Brain microvascular endothelial cell (primary cell): ENCODE results near the gene PNPLA4.

Source experiments
- DNase-seq: peaks from one replicate; pipeline ENCODE4 v3.0.0-alpha.2; 2020
- H3K27ac ChIP-seq: fragments of 250-450 bp; sonication (Bioruptor Pico); 2 replicates; pipeline ENCODE4 v1.5.1; 2020; ENCODE audit warnings: mild to moderate bottlenecking, moderate library complexity
- H3K27me3 ChIP-seq: fragments of 250-450 bp; sonication (Bioruptor Pico); replicated peaks from 2 replicates; pipeline ENCODE4 v1.5.1; 2020; ENCODE audit warnings: mild to moderate bottlenecking
- H3K36me3 ChIP-seq: fragments of 250-450 bp; sonication (Bioruptor Pico); replicated peaks from 2 replicates; pipeline ENCODE4 v1.5.1; 2020; ENCODE audit warnings: mild to moderate bottlenecking
- H3K4me3 ChIP-seq: 2 replicates; pipeline ENCODE4 v1.5.1; 2011; ENCODE audit warnings: low read depth, mild to moderate bottlenecking, control low read depth, low read length, moderate library complexity
- in situ Hi-C: cut with HindIII; loops from 2 replicates; pipeline ENCODE4 v1.10.0; 2017; ENCODE audit warnings: low sequenced_read_pairs, low pct_ligation_motif_present
- TF ChIP-seq, protein P1 (sequence below): IDR thresholded peaks from 2 replicates; pipeline ENCODE4 v1.5.1; 2011; ENCODE audit warnings: low read depth, mild to moderate bottlenecking, moderate library complexity, low read length, control low read depth, inconsistent platforms; ENCODE audit errors: missing control alignments

Gene PNPLA4, protein sequence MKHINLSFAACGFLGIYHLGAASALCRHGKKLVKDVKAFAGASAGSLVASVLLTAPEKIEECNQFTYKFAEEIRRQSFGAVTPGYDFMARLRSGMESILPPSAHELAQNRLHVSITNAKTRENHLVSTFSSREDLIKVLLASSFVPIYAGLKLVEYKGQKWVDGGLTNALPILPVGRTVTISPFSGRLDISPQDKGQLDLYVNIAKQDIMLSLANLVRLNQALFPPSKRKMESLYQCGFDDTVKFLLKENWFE

DNA sequence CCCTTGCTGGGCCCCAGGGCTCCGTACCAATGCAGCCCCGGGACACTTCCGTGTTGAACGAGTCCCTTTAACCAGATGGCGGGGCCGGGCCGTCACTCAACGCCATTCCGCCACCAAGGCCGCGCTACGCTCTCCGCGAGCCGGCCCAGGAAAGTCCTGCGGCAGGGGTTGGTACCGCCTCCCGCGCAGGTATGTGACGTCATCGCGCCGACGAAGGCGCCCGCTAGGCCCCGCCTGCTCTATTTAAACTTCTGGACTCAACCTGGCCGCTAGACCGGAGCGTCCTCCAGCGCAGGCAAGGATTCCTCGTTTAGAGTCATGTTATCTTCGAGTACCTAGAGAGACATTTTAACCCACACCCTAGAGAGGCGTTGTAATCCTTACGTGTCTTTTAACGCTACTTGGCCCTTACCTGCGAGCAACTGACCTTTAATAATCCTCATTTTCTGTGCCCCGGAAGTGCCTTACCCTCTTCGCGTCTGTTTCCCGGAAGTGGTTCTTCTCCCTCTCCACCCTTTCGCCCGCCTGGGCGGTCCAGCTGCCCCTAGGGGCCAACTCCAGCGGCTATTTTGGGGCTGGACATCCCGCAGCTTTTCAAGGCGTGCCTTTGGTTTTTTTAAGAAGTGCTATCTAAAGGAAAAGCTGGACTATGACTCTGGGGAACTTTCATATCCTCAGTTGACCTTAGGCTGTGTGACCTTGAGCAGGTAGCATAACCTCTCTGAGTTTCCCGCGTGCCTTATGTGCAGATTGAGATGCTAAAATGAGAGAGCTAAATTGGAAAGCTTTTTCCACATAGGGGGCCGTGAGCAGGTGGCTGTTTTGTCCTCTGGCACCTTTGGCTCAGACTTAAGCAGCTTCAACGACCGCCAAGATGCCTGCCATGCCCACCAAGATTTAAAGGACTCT is at the start of gene PNPLA4:
Gene PNPLA4, minus strand, starts transcription at position 155 of the 909 bp plus-strand sequence. CDS start 1,294 bp downstream, outside the sequence.
- H3K4me3 ChIP-seq, result peak within 1 kb of the TSS; percentile 68
- in situ Hi-C loops, result no loop called here
- peak within 1 kb of the TSS; percentile 40 for H3K27ac ChIP-seq
- TF ChIP-seq, protein P1, sequence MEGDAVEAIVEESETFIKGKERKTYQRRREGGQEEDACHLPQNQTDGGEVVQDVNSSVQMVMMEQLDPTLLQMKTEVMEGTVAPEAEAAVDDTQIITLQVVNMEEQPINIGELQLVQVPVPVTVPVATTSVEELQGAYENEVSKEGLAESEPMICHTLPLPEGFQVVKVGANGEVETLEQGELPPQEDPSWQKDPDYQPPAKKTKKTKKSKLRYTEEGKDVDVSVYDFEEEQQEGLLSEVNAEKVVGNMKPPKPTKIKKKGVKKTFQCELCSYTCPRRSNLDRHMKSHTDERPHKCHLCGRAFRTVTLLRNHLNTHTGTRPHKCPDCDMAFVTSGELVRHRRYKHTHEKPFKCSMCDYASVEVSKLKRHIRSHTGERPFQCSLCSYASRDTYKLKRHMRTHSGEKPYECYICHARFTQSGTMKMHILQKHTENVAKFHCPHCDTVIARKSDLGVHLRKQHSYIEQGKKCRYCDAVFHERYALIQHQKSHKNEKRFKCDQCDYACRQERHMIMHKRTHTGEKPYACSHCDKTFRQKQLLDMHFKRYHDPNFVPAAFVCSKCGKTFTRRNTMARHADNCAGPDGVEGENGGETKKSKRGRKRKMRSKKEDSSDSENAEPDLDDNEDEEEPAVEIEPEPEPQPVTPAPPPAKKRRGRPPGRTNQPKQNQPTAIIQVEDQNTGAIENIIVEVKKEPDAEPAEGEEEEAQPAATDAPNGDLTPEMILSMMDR, result peak; percentile 57
- no peaks in the 10 kb centered on the region for H3K27me3 ChIP-seq
- no peaks in the 10 kb centered on the region for H3K36me3 ChIP-seq
- peak; percentile 64 for DNase-seq

DNA sequence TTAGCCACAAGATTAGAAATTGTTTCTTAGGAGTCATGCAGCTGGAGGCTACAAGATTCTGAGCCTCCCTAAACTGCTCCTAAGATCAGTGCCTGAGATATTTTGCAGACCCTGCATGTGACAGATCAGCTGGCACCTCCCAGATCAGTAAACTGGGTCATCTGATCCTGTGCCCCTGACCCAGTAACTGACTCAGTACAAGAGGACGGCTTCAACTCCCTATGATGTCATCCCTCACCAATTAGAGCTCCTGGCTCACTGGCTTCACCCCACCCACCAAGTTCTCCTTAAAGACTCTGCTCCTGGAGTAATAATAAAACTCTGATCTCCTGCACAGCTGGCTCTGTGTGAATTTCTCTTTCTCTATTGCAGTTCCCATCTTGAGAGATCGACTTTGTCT is 45.4 kb upstream of the PNPLA4 start:
- H3K27me3 ChIP-seq, result no peaks in the 10 kb centered on the region
- no peak overlapping the region for H3K27ac ChIP-seq
- no peaks in the 10 kb centered on the region for H3K36me3 ChIP-seq
- TF ChIP-seq, protein P1, result no peak
- in situ Hi-C loops, result no loop called here
- DNase-seq, result no peak
- H3K4me3 ChIP-seq, result no peak overlapping the region

- no peak overlapping the region for H3K27ac ChIP-seq
- no peaks in the 10 kb centered on the region for H3K27me3 ChIP-seq
- DNase-seq, result no peak
- H3K36me3 ChIP-seq, result no peaks in the 10 kb centered on the region
- TF ChIP-seq, protein P1, result no peak
- H3K4me3 ChIP-seq, result no peak overlapping the region
- in situ Hi-C loops, result no loop called here
Observed at GRCh38 chrX:7970428-7970827, 43.2 kb upstream of the PNPLA4 start.

- in situ Hi-C loops, result no loop called here
- H3K27ac ChIP-seq, result no peak overlapping the region
- no peaks in the 10 kb centered on the region for H3K27me3 ChIP-seq
- TF ChIP-seq, protein P1, result no peak
- H3K4me3 ChIP-seq, result no peak overlapping the region
- no peaks in the 10 kb centered on the region for H3K36me3 ChIP-seq
- DNase-seq, result no peak
Observed at GRCh38 chrX:7965436-7965835, 38.2 kb upstream of the PNPLA4 start.

DNA sequence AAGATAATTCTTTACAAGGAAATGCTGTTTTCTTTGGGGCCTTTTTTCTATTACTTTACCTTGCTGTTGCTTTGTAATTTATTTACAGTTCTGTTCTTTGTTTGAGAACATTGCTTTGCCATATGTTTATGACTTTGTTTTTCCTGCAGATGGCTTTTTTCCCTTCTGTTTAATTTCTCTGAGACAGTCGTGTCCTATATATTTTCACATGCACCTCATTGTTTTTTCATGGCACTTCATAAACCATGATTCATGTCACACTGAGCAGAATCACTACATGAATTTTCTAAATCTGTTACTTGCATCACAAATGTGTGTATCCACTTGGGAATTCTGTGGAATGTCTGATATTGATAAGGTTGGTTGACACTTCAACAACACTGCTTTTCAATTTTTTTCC is 33.0 kb upstream of the PNPLA4 start:
- in situ Hi-C loops, result no loop called here

More for the DNA sequence above, 33.0 kb upstream of the PNPLA4 start:
- no peak for DNase-seq
- H3K4me3 ChIP-seq, result no peak overlapping the region
- no peaks in the 10 kb centered on the region for H3K36me3 ChIP-seq
- no peak overlapping the region for H3K27ac ChIP-seq
- TF ChIP-seq, protein P1, result no peak
- H3K27me3 ChIP-seq, result no peaks in the 10 kb centered on the region
